ENCODE data around the gene TMPRSS6. TPM values are rescaled to one million over a fixed set of nuclear protein-coding genes. Genes with fewer than 3 reads are reported as not detected.
A peak's percentile ranks its signal among the peaks of the same experiment; 100 is the strongest.

The TMPRSS6 gene
- total and polyA plus RNA-seq, 2 donors (not counting 1 experiment from before 2014, with no cell fraction given) = 0.03 TPM; not detected in 1

DNA sequence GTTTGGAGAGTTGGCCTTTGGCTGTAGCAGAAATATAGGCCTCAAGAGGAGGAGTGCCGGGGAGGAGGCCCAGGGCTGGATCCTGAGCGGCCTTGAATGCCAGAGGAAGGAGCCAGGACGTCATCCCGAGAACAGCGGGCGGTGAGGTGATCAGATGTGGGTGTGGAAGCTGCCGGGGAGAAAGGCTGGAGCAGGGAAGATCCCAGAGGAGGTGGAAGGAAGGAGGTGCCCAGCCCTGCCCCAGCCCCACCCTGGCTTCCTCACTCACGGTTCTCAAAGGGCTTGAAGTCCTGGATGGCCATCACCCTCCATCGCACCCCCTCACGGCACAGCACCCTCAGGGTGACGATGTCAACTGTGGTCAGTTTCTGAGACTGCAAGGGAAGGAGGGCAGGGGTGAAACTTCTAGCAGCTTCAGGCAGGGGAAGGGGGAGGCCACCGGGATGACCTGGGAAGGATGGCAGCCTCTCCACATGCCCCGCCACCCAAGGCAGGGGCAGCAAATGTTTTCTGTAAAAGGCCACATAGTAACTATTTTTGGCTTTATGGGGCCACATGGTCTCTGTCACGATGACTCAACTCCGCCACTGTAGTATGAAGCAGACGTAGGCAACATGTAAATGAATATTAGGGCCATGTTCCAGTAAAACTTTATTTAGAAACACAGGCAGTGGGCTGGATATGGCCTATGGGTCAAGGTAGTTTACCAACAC lies 29.5 kb upstream of the TMPRSS6 start:
- peak; percentile 50 for ATAC-seq (ENCODE audit: low read depth)
- Mint-ChIP-seq H3K27ac (peak overlapping the region; percentile 59), H3K9me3 (ENCODE audit: insufficient read depth) (no peaks in the 10 kb centered on the region), H3K4me1 (peaks cover 8% of the 10 kb centered on the region), H3K4me3 (no peak overlapping the region), H3K27me3 (no peaks in the 10 kb centered on the region)
- Histone ChIP-seq H3K4me1 (ENCODE audit: control insufficient read depth in 2 of 2, insufficient read depth in 2 of 2, low read length in 2 of 2) (no peaks in the 10 kb centered on the region), H3K36me3 (replicated peaks in 1 of 2; ENCODE audit: control extremely low read depth in 1 of 2, control insufficient read depth in 1 of 2, extremely low read depth in 1 of 2, insufficient read depth in 2 of 2, low read length in 1 of 2) (no peaks in the 10 kb centered on the region), H3K9me3 (ENCODE audit: control extremely low read depth in 1 of 3, control insufficient read depth in 2 of 3, insufficient read depth in 1 of 3, low read length in 2 of 3) (no peaks in the 10 kb centered on the region), H3K27me3 (replicated peaks in 1 of 4; ENCODE audit: control extremely low read depth in 1 of 4, control insufficient read depth in 3 of 4, insufficient read depth in 4 of 4, low read length in 3 of 4) (no peaks in the 10 kb centered on the region), H3K4me3 (ENCODE audit: control extremely low read depth in 1 of 5, extremely low read depth in 1 of 5, insufficient read depth in 1 of 5, low read depth in 2 of 5, low read length in 4 of 5) (no peak overlapping the region), H3K9ac (ENCODE audit: low read length) (no peak overlapping the region), H2AFZ (ENCODE audit: insufficient read depth, low read depth, low read length, poor library complexity, severe bottlenecking) (no peak overlapping the region), H4K20me1 (ENCODE audit: control insufficient read depth, insufficient read depth, low read length, poor library complexity, severe bottlenecking) (no peaks in the 10 kb centered on the region), H3K27ac (ENCODE audit: low read length in 2 of 2) (no peak overlapping the region), H3K4me2 (replicated peaks; ENCODE audit: low read depth, low read length, poor library complexity, severe bottlenecking) (no peak overlapping the region), H3K79me2 (ENCODE audit: control insufficient read depth, insufficient read depth, low read length) (no peaks in the 10 kb centered on the region)
- intact Hi-C loops (cut with micrococcal nuclease) = no loop called here
- TF ChIP-seq, protein P1, sequence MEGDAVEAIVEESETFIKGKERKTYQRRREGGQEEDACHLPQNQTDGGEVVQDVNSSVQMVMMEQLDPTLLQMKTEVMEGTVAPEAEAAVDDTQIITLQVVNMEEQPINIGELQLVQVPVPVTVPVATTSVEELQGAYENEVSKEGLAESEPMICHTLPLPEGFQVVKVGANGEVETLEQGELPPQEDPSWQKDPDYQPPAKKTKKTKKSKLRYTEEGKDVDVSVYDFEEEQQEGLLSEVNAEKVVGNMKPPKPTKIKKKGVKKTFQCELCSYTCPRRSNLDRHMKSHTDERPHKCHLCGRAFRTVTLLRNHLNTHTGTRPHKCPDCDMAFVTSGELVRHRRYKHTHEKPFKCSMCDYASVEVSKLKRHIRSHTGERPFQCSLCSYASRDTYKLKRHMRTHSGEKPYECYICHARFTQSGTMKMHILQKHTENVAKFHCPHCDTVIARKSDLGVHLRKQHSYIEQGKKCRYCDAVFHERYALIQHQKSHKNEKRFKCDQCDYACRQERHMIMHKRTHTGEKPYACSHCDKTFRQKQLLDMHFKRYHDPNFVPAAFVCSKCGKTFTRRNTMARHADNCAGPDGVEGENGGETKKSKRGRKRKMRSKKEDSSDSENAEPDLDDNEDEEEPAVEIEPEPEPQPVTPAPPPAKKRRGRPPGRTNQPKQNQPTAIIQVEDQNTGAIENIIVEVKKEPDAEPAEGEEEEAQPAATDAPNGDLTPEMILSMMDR (IDR thresholded peaks at IDR 0.05) = no peak
- TF ChIP-seq EZH2 (IDR thresholded peaks at IDR 0.05; ENCODE audit: borderline replicate concordance, insufficient read depth, low read depth, low read length, poor library complexity, severe bottlenecking) = no peak
- no peak for DNase-seq
- ChIA-PET POLR2A (no interaction called here), CTCF (interaction anchor here (1.3 kb wide), 1 partner anchor 17 kb away, joined by 5 read pairs; no protein-coding TSS in a partner anchor)
- WGBS (ENCODE audit: insufficient coverage) = 57% methylated on average over 7 of the region's 16 CpGs

DNA sequence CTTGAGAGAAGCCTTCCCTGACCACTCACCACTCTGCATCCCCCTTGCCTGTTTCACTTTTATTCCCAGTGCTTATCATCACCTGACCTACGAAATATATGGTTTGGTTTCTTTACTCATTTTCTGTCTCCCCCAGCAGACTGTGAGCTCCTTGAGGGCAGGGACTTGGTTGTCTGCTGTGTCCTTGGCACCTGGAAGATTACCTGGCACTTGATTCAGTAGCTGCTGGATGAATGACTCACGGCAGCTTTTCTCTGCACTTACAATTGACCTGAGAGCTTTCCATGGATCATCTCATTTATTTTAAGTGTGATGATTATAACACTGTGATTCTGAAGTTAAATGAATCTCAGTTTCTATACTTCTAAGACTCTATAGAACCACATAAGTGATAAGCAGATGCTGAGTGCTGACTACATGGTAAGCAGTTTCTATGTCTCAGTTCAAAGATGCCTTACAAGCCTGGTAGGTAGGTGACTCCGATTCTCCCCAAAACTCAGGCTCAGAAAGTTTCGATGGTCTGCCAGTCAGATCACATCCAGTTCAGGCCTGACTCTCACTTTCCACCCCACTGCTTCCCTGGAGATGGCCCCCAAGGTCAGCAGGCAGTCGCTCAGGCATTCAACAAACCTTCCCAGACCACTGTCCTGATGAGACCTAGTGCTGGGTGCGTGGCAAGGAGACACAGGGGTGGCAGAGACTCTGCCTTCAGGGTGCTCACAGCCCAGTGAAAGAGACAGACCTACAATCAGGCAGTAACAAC lies 28.6 kb upstream of the TMPRSS6 start:
- Histone ChIP-seq H2AFZ (ENCODE audit: insufficient read depth, low read depth, low read length, poor library complexity, severe bottlenecking) (no peak overlapping the region), H4K20me1 (ENCODE audit: control insufficient read depth, insufficient read depth, low read length, poor library complexity, severe bottlenecking) (no peaks in the 10 kb centered on the region), H3K79me2 (ENCODE audit: control insufficient read depth, insufficient read depth, low read length) (no peaks in the 10 kb centered on the region), H3K4me2 (replicated peaks; ENCODE audit: low read depth, low read length, poor library complexity, severe bottlenecking) (no peak overlapping the region), H3K27me3 (replicated peaks in 1 of 4; ENCODE audit: control extremely low read depth in 1 of 4, control insufficient read depth in 3 of 4, insufficient read depth in 4 of 4, low read length in 3 of 4) (no peaks in the 10 kb centered on the region), H3K4me1 (ENCODE audit: control insufficient read depth in 2 of 2, insufficient read depth in 2 of 2, low read length in 2 of 2) (no peaks in the 10 kb centered on the region), H3K27ac (ENCODE audit: low read length in 2 of 2) (no peak overlapping the region), H3K9ac (ENCODE audit: low read length) (no peak overlapping the region), H3K4me3 (ENCODE audit: control extremely low read depth in 1 of 5, extremely low read depth in 1 of 5, insufficient read depth in 1 of 5, low read depth in 2 of 5, low read length in 4 of 5) (no peak overlapping the region), H3K36me3 (replicated peaks in 1 of 2; ENCODE audit: control extremely low read depth in 1 of 2, control insufficient read depth in 1 of 2, extremely low read depth in 1 of 2, insufficient read depth in 2 of 2, low read length in 1 of 2) (no peaks in the 10 kb centered on the region), H3K9me3 (ENCODE audit: control extremely low read depth in 1 of 3, control insufficient read depth in 2 of 3, insufficient read depth in 1 of 3, low read length in 2 of 3) (no peaks in the 10 kb centered on the region)
- Mint-ChIP-seq H3K4me3 (no peak overlapping the region), H3K27ac (no peak overlapping the region), H3K9me3 (ENCODE audit: insufficient read depth) (no peaks in the 10 kb centered on the region), H3K27me3 (no peaks in the 10 kb centered on the region), H3K4me1 (peaks cover 8% of the 10 kb centered on the region)
- POLR2A ChIA-PET = no interaction called here
- CTCF ChIA-PET = no interaction called here
- DNase-seq = no peak
- TF ChIP-seq, protein P1 (IDR thresholded peaks at IDR 0.05) = no peak
- TF ChIP-seq EZH2 (IDR thresholded peaks at IDR 0.05; ENCODE audit: borderline replicate concordance, insufficient read depth, low read depth, low read length, poor library complexity, severe bottlenecking) = no peak
- intact Hi-C loops (cut with micrococcal nuclease) = no loop called here
- no peak for ATAC-seq (ENCODE audit: low read depth)
- 85% methylated on average over 4 of the region's 6 CpGs for WGBS (ENCODE audit: insufficient coverage)
